ENCODE results near the gene CYSRT1.

CYSRT1 gene

DNA sequence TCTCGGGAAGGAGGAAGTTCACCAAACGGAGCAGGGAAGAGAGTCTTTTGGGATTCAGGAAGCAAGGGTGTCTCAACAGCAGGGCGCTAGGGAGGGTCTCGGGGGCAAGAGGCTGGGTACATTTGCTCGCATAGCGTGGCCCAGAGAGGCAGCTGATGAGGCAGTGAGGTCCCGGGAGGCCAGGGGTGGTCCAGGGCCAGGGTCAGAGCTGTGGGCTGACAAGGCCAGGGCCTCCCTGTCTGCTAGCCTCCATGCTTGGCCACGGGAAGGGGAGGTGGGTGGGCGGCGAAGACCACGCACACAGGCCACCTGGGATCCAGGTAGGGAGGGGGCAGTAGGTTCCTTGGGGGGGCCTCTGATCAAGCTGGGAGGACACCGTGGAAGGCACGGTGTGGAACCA lies 13.4 kb upstream of the CYSRT1 start:
- no peak for DNase-seq

DNA sequence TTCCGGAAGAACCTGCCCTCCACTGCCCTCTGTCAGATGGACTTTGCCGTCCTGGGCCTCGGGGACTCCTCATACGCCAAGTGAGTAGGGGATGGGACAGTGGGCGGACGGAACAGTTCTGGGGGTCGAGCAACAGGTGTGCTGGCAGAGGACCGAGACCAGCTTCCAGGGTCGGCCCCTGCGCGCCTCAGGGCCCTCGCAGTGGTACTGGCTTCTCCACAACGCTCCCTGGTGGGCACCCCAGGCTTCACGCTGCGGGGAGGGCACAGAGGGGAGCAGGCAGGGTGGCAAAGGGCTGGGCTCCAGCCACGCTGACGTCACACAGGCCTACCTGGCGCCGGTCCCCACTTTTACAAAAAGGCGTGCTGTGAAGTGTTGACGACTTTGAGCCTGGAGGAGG lies 12.5 kb upstream of the CYSRT1 start:
- DNase-seq = no peak

DNA sequence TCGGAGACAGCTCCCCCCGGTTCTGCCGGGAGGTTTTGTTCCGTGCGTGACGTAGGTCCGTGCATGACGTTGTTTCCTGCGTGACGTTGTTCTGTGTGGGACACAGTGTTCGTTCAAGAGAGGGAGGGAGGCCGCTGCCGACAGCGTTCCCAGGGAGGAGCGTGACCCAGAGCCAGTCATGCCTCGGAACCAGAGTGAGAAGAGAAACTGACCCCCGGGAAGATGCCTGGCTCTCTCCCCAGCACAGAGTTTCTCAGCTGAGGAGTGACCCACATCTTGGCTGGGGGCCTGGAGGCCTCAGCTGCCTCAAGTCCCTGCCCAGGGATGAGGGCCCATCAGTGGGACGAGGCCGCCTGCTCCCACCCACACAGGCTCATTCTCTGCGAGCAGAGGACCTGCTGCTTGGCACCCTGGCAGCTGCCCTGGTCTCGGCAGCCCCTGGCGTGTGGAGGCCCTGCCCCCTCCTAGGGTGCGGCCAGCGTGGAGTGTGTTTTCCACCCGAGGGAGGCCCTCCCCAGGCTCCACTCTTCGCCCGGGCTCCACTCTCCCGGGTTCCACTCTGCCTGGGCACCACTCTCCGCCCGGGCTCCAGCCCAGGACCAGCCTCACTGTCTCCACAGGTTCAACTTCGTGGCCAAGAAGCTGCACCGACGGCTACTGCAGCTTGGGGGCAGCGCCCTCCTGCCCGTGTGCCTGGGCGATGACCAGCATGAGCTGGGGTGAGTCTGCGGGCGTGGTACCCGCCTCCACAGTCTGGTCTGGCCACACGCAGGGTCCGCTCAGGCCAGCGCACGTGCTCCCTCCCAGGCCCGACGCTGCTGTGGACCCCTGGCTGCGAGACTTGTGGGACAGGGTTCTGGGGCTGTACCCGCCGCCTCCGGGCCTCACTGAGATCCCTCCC lies 11.6 kb upstream of the CYSRT1 start:
- DNase-seq = peak in 9 of 51 donors; percentile 25 to 60 (median 46)

DNA sequence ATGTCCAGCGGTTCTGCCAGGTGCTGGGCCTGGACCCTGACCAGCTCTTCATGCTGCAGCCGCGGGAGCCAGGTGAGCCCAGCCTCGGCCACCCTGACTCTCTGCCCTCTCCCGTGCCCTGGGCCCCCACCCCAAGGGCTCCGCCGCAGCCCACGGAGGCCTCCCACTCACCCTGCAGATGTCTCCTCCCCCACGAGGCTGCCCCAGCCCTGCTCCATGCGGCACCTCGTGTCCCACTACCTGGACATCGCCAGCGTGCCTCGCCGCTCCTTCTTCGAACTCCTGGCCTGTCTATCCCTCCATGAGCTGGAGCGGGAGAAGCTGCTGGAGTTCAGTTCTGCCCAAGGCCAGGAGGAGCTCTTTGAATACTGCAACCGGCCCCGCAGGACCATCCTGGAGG lies 10.4 kb upstream of the CYSRT1 start:
- no peak for DNase-seq

DNA sequence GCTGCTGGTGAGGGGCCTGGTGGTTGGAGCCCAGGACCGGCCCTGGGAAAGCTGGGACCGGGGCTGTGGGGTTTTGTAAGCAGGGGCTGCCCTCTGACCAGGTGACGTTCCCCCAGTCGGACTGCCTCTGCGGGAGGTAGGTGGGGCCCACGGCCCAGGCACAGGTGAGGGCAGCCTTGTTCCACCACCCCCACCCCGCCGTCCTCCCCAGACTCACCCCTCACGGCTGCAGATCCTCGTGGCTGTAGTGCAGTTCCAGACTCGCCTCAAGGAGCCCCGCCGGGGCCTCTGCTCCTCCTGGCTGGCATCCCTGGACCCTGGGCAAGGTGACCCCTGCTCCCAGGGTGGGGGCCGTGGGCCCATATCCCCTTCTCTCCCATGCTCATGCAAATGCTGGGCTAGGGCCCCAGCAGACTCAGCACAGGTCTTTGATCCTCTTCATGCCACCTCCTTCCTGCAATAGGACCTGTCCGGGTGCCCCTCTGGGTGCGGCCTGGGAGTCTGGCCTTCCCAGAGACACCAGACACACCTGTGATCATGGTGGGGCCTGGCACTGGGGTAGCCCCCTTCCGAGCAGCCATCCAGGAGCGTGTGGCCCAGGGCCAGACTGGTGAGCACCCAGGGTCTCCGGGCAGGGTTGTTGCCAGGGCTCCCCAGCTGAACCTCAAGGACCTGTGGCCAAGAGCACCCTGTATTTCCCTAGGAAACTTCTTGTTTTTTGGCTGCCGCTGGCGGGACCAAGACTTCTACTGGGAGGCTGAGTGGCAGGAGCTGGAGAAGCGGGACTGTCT lies 9.6 kb upstream of the CYSRT1 start:
- no peak for DNase-seq

DNA sequence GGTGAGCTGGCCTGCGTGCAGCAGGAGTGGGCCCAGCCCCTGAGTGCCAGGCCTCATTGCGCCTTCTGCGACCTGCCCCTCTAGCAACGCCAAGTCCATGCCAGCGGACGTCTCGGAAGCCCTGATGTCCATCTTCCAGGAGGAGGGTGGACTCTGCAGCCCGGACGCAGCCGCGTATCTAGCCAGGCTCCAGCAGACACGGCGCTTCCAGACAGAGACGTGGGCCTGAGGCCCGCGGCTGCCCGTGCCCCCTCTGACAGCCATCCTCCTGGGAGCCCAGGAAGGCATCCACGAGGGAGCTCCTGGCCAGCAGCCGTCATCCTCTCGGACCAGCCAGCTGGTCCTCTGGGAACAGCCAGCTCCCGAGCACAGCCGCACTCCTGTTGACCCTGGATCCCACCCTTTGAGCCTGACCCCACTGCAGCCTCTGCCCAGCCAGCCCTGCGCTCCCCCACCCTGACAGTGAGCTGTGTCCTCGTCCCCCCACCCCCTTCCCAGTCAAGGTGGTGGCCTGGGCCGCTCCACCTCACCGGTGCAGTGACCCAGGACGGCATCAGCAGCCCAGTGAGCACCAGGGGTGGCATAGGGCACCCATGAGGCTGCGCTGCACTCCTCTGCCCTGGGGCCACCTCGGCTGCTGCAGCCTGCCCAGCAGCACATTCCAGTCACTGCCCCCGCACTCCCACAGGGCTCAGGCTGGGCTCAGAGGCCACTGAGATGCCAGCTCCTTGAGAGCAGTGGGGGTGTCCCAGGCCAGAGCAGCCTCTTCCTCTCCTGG lies 8.6 kb upstream of the CYSRT1 start:
- no peak for DNase-seq

DNA sequence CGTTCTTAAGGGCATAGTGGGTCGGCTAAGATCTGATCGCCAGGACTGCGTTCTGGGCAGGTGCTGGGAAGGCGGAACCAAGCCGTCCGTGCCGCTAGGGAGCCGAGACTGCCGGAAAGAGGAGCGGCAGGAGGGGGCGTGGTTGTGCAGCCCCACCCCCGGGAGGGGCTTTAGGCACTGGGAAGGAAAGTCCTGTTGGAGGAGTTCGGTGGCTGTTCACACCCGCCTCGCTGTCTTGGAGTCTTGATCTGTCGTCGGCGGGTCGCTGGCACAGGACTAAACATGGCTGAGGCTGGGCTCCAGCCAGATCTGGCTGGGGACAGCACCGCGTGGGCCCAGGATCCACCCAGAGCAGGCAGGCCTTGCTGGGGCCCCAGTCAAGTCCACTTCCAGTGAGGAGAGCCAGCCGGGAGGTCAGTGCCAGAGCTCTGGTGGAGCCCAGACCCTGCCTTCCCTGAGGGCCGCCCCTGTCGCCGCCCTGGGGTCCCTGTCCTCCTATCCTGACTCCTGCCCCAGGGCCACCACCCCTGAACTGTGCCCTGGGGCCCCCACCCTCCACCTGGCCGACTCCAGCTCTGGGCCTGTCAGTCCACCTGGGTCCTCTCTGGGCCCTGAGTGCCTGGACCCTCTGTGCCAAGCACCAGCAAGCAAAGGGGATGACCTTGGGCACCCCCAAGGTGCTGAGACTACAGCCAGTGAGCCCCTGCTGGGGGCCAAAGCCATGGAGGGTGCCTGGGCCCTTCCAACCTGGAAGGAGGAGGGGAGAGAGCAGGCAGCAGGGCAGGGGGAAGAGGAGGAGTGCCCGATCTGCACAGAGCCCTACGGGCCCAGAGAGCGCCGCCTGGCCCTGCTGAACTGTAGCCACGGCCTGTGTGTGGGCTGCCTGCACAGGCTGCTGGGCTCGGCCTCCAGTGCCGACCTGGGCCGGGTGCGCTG lies 7.4 kb upstream of the CYSRT1 start:
- DNase-seq = no peak

DNA sequence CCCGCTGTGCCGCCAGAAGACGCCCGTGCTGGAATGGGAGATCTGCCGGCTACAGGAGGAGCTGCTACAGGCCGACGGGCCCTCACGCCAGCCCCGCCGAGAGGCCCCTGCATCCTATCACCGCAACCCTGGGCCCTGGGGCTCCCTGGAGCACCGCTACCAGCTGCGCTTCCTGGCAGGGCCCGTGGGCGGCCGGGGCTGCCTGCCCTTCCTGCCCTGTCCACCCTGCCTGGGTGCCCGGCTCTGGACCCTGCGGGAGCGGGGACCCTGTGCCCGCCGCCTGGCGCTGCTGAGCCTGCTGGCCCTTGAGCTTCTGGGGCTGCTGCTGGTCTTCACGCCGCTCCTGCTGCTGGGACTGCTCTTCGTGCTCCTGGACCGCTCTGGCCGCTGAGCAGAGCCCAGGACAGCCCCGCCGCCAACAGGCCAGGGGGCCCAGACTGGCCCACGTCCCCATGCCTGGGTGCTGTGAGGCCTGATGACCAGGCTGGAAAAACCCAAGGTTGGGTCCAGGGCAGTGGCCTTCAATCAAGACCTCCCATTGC lies 6.7 kb upstream of the CYSRT1 start:
- DNase-seq = no peak

DNA sequence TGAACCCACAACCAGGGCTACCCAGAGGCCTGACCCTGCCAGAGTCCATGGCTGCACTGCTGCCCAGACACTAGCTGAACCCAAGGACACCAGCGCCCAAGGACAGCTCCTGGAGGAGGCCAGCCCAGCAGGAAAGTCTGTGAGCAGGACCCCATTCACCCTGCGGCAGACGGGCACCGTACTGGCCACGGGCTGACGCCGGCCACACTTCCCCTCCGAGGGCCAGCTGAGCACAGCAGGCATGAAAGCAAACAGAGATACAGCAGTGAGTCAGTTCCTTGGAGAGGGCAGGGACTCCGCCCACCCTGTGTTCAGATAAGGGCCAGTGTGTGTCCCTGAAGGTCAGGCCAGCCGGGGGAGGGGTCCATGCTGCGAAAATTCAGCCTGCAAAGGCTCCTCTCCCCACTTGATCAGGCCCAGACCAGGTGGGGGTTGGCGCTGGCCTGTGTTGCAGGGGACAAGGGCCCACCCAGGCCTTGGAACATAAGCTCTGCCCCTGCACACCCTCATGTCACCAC lies 6.2 kb upstream of the CYSRT1 start:
- no peak for DNase-seq

DNA sequence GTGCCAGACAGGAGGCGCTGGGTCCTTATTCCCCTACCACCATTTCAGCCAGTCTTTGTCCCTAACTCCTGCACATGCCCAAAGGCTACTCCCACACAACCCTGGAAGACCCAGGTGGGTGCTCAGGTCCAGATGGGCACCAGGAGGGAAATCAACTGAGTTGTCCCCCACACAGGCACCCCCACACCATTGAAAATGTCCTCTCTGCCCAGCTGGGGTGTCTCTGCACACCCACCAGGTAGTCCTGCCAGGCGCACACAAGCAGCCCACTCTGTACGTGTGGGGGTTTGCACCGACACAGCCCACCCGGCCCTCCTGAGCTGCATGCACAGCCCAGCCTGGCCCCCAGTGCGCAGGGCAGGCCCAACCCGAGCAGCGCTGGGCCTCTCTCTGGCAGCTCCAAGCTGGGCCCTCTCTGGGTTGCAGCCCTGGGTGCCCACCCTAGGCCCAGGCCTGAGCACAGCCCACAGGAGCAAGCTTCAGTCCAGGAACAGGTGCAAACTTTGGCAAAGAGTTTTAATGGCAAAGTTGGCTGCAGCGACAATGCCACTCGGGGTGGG lies 5.1 kb upstream of the CYSRT1 start:
- no peak for DNase-seq

DNA sequence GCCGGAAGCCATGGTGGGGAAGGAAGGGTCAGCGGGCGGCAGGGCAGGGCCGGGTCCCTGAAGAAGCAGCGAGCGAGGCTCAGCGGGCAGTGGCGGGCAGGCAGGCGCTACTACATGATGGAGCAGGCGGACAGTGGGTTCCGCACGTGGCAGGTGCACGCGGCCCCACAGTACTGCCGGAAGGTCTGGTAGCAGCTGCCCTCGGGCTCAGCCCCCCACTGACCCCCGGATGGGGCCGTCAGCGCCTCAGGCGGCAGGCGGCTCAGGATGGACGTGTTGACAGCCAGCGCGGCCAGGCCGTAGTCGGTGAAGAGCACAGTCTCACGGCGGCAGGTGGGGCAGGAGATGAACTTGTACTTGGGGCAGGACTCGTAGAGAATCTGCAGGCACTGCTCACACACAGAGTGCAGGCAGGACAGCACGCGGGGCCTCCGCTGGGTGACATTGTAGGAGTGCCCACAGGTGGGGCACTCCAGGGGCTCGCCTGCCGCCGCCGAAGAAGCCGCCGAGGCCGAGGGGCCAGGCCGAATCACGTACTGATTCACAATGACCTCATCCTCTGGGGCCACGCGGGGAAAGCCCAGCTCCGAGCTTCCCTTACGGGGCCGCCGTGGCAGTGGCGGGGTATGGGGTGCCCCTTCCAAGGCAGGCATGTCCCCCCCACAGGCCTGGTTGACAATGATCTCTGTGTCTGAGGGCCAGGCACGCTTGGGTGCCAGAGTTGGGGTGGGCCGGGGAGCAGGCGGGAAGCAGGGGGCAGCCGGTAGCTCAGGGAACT lies 4.5 kb upstream of the CYSRT1 start:
- DNase-seq = no peak

DNA sequence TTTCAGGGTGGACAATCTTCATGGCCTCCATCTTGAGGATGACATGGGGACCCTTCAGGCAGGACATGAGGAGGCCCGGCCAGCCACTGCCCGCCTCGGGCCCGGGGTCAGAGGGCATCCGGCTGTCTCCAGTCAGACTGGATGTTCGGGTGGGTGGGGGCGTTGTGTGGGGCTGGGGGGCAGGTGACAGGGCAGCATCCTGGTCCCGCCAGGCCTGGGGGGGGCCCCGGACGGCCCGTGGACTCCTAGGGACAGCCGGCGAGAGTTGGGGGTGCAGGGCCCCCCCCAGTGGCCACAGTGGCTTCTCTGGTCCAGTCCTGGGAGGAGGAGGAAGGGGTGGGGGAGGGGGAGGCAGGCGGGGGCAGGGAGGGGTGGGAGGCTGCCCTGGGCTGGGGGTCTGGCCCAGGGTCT lies 3.9 kb upstream of the CYSRT1 start:
- DNase-seq = no peak

DNA sequence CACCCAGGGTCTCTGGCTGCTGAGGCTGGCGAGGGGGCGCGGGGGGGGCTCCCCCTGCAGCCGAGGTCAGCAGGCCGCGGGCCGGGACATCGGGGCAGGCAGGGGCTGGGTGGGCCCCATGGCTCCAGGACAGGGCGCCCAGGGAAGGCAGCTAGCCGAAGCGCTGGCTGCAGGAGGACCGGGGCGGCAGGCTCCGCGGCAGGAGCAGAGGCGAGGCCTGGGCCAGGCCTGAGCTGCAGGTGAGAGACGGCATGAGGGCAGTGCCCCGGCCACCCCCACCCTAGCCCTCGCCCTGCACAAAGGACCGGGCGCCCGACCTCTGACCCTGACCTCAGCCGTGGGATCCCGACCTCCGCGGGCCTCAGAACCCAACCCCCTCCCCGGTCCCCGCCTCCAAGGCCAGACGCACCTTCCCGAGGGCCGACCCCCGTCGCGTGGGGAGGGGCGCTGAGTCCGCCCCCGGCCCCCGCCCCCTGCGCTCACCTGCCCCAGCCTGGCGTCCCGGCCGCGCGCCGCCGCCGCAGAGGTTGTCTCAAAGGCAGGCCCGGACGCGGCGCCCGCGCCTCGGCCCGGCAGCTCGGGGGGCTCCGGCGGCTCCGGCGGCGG lies 3.4 kb upstream of the CYSRT1 start:
- no peak for DNase-seq

DNA sequence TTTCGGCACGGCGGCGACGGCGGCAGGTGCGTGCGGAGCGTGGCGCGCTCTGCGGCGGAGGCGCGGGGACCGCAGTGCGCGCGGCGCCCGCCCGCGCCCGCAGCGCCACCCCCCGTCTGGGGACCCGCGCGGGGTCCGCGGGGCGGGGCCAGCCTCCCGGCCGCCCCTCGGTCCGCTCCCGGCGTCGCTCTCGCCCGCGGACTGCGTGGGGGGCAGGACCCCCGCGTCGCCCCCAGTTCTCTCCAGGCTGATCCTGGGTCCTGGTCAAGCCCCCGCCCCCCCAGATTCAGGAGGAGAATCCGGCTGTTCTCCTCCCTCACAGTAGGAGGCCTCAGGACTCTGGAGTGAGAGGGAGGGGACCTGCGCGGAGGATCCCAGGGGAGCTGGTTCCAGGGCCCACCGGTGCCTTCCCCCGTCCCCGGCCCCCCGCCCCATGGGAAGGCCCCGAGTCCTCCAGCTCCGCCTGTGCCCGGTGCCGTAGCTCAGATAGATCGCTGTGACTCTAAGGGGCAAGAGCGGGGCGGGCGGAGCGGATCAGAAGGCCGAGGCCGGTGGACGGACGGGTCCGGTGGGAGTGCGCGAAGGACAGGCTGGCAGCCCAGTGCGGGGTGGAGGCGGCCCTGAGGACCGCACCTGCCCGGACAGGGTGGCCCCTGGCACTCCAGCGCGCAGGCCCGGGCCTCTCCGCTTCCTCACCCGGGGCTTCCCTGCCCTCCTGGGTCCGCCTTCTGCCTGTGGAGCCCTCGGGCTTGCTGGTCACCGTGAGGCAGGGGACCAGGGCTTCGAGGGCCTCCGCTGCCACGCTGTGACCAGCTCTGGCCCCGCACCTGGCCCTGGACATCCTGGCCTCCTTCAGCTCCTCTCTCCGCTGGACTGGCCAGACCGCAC lies 2.5 kb upstream of the CYSRT1 start, which contains the start of gene RNF208:
Gene RNF208 (minus strand): TSS at position 51 of the 888 bp plus-strand sequence. CDS start 1,028 bp downstream, outside the sequence.
- peak in 6 of 51 donors; percentile 13 to 61 (median 27) for DNase-seq

DNA sequence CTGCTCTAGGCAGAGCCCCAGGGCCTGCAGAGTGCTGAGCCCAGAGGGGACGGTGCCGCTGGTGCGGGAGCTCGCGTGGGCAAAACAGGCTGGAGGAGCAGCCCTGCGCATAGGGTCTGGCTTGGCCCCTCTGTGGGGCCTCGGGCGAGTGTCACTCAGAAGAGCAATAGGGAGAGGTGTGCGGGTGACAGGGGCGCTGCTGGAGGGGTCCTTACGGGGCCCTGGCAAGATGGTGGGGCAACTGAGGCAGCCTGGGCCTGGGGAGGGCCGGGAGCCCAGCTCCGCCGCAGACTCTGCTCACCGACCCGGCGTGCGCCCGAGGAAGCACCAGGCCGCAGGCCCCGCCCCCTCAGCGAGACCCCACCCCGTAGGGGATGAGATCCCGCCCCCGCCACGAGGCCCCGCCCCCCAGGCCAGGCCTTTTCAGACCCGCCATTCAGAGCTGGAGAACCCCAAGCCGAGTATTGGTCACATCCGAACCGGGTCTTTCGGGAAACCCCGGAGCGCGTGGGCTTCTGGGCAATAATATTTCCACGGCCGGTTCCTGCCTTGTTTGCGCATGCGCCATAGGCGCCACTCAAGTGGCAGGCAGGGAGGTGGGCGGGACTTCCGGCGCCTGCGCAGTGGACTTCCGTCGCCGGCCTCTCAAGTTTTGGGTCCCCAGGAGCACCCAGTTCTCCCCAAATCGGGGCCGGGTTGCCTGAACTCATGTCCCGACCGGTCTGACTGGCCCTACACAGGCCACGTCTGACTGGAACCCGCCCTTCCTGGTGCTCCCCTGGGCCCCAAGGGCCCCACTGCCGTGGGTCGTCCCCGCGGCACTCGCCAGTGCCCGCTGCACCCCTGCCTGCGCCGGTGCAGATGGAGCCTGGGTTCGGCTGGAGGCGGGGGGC lies 1.6 kb upstream of the CYSRT1 start:
- DNase-seq = peak; percentile 89 to 99 (median 96)

DNA sequence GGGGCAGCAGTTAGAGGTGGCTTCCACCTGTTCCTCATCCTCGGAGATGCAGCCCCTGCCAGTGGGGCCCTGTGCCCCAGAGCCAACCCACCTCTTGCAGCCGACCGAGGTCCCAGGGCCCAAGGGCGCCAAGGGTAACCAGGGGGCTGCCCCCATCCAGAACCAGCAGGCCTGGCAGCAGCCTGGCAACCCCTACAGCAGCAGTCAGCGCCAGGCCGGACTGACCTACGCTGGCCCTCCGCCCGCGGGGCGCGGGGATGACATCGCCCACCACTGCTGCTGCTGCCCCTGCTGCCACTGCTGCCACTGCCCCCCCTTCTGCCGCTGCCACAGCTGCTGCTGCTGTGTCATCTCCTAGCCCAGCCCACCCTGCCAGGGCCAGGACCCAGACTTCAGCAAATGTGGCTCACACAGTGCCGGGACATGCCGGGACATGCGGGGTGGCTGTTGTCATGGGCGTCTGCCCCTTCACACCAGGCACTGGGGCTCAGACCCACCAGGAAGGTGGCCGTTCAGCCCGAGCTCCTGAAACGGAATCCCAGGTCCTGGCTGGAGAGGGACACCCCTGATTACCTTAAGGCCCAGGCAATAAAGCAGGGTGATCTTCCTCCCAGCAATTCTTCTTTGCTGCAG lies 841 bp downstream of the CYSRT1 start:
- DNase-seq = no peak
